Activated naive CD4-positive, alpha-beta T cell treated with Interleukin-2 at 50 U/mL for 16 hours (primary cell): Measurements from ENCODE around the gene LZTFL1.

ENCODE experiments used
- DNase-seq: peaks from one replicate; pipeline ENCODE4 v3.0.0-alpha.2; 2020

LZTFL1 gene

GRCh38 chr3:45782381-45782780 is 59.5 kb downstream of the LZTFL1 start:
- no peak for DNase-seq

- no peak for DNase-seq
Observed at GRCh38 chr3:45781841-45782240, 60.1 kb downstream of the LZTFL1 start.

GRCh38 chr3:45781271-45781670 is 60.6 kb downstream of the LZTFL1 start:
- no peak for DNase-seq

GRCh38 chr3:45779746-45780735 is 61.9 kb downstream of the LZTFL1 start:
- DNase-seq: no peak

GRCh38 chr3:45778761-45779201 is 63.1 kb downstream of the LZTFL1 start:
- no peak for DNase-seq

GRCh38 chr3:45777746-45778386 is 64.1 kb downstream of the LZTFL1 start:
- DNase-seq: no peak

GRCh38 chr3:45777111-45777745 is 64.7 kb downstream of the LZTFL1 start:
- no peak for DNase-seq

- DNase-seq: no peak
Observed at GRCh38 chr3:45776611-45777010, 65.3 kb downstream of the LZTFL1 start.

GRCh38 chr3:45776301-45776595 is 65.7 kb downstream of the LZTFL1 start:
- DNase-seq: no peak

- DNase-seq: no peak
Observed at GRCh38 chr3:45775571-45776300, 66.2 kb downstream of the LZTFL1 start.

- DNase-seq: no peak
Observed at GRCh38 chr3:45774581-45775521, 67.1 kb downstream of the LZTFL1 start.

GRCh38 chr3:45773714-45774449 is 68.0 kb downstream of the LZTFL1 start:
- no peak for DNase-seq
